Measurements from ENCODE around the gene CCDC136. TPM values are rescaled to one million over a fixed set of nuclear protein-coding genes. Genes with fewer than 3 reads are reported as not detected.

The CCDC136 gene
- total and polyA plus RNA-seq, 10 donors: 0.77 to 9.8 (median 4.5) TPM

- Histone ChIP-seq H3K4me1 (peaks cover 0 to 7% (median 2%) of the 10 kb centered on the region in 6 donors), H3K27ac (no peak overlapping the region), H3K9me3 (no peaks in the 10 kb centered on the region), H3K4me3 (no peak overlapping the region), H3K27me3 (replicated peaks in 1 of 7) (no peaks in the 10 kb centered on the region), H3K36me3 (no peaks in the 10 kb centered on the region)
- 80 to 97% (median 83%) methylated on average over 5 of the region's 5 CpGs for WGBS, 5 donors
- no peak for TF ChIP-seq POLR2A (IDR thresholded peaks at IDR 0.05)
- no peak for TF ChIP-seq POLR2AphosphoS5 (IDR thresholded peaks at IDR 0.05)
- TF ChIP-seq, protein P1, sequence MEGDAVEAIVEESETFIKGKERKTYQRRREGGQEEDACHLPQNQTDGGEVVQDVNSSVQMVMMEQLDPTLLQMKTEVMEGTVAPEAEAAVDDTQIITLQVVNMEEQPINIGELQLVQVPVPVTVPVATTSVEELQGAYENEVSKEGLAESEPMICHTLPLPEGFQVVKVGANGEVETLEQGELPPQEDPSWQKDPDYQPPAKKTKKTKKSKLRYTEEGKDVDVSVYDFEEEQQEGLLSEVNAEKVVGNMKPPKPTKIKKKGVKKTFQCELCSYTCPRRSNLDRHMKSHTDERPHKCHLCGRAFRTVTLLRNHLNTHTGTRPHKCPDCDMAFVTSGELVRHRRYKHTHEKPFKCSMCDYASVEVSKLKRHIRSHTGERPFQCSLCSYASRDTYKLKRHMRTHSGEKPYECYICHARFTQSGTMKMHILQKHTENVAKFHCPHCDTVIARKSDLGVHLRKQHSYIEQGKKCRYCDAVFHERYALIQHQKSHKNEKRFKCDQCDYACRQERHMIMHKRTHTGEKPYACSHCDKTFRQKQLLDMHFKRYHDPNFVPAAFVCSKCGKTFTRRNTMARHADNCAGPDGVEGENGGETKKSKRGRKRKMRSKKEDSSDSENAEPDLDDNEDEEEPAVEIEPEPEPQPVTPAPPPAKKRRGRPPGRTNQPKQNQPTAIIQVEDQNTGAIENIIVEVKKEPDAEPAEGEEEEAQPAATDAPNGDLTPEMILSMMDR (IDR thresholded peaks at IDR 0.05 in 8 of 11, conservative IDR thresholded peaks at IDR 0.05 in 3 of 11): no peak
- DNase-seq: no peak
- intact Hi-C loops (cut with DNase I; ENCODE audit: low total_unique reads): no loop called here
These were observed 53.7 kb downstream of the CCDC136 start for GRCh38 chr7:128845475-128845874.

GRCh38 chr7:128845987-128846386 lies 54.2 kb downstream of the CCDC136 start:
- 78 to 92% (median 89%) methylated on average over 8 to 19 of the region's 19 CpGs for WGBS, 5 donors
- no peak for DNase-seq

GRCh38 chr7:128846781-128847444 lies 55.1 kb downstream of the CCDC136 start:
- intact Hi-C loops (cut with DNase I; ENCODE audit: low total_unique reads): no loop called here
- H3K27me3 ChIP-seq (replicated peaks in 1 of 7): no peaks in the 10 kb centered on the region
- TF ChIP-seq POLR2A (IDR thresholded peaks at IDR 0.05) (no peak), POLR2AphosphoS5 (IDR thresholded peaks at IDR 0.05) (no peak)
- TF ChIP-seq, protein P1 (IDR thresholded peaks at IDR 0.05 in 8 of 11, conservative IDR thresholded peaks at IDR 0.05 in 3 of 11): no peak
- WGBS, 5 donors: 73 to 91% (median 79%) methylated on average over 14 of the region's 14 CpGs
- peaks cover 0 to 5% (median 2%) of the 10 kb centered on the region in 6 donors for H3K4me1 ChIP-seq
- H3K9me3 ChIP-seq: no peaks in the 10 kb centered on the region
- H3K36me3 ChIP-seq: no peaks in the 10 kb centered on the region
- no peak for DNase-seq
- no peak overlapping the region for H3K27ac ChIP-seq
- no peak overlapping the region for H3K4me3 ChIP-seq

More at GRCh38 chr7:128845987-128846386, 54.2 kb downstream of the CCDC136 start:
- Histone ChIP-seq H3K4me3 (no peak overlapping the region), H3K4me1 (peaks cover 0 to 7% (median 2%) of the 10 kb centered on the region in 6 donors), H3K27me3 (replicated peaks in 1 of 7) (no peaks in the 10 kb centered on the region), H3K9me3 (no peaks in the 10 kb centered on the region), H3K36me3 (no peaks in the 10 kb centered on the region), H3K27ac (no peak overlapping the region)
- TF ChIP-seq, protein P1 (IDR thresholded peaks at IDR 0.05 in 8 of 11, conservative IDR thresholded peaks at IDR 0.05 in 3 of 11): no peak
- TF ChIP-seq POLR2A (IDR thresholded peaks at IDR 0.05): no peak
- TF ChIP-seq POLR2AphosphoS5 (IDR thresholded peaks at IDR 0.05): no peak
- intact Hi-C loops (cut with DNase I; ENCODE audit: low total_unique reads): no loop called here

- Histone ChIP-seq H3K4me1 (no peaks in the 10 kb centered on the region), H3K27ac (no peak overlapping the region), H3K36me3 (no peaks in the 10 kb centered on the region), H3K4me3 (no peak overlapping the region), H3K9me3 (no peaks in the 10 kb centered on the region), H3K27me3 (replicated peaks in 1 of 7) (peaks cover 0 to 6% (median 0%) of the 10 kb centered on the region in 7 donors)
- 93 to 97% (median 94%) methylated on average over 14 to 17 of the region's 17 CpGs for WGBS, 5 donors
- intact Hi-C loops (cut with DNase I; ENCODE audit: low total_unique reads): no loop called here
- TF ChIP-seq, protein P1 (IDR thresholded peaks at IDR 0.05 in 8 of 11, conservative IDR thresholded peaks at IDR 0.05 in 3 of 11): no peak
- TF ChIP-seq POLR2AphosphoS5 (IDR thresholded peaks at IDR 0.05): no peak
- no peak for TF ChIP-seq POLR2A (IDR thresholded peaks at IDR 0.05)
- no peak for DNase-seq
These were observed 56.0 kb downstream of the CCDC136 start for GRCh38 chr7:128847721-128848211.
